KBM-7 (cell line): ENCODE data around the gene ABCA3.
A peak's percentile ranks its signal among the peaks of the same experiment; 100 is the strongest.

Experiments used
- DNase-seq: peaks from one replicate; pipeline ENCODE4 v3.0.0-alpha.2; 2015
- in situ Hi-C: fragments of 300-500 bp; cut with MboI; formaldehyde crosslinking; loops from 2 replicates; pipeline ENCODE4 v1.14.3; 2020; ENCODE audit warnings: low sequenced_read_pairs, low pct_unique_long_range_greater_than_20kb, mixed read lengths

The ABCA3 gene

DNA sequence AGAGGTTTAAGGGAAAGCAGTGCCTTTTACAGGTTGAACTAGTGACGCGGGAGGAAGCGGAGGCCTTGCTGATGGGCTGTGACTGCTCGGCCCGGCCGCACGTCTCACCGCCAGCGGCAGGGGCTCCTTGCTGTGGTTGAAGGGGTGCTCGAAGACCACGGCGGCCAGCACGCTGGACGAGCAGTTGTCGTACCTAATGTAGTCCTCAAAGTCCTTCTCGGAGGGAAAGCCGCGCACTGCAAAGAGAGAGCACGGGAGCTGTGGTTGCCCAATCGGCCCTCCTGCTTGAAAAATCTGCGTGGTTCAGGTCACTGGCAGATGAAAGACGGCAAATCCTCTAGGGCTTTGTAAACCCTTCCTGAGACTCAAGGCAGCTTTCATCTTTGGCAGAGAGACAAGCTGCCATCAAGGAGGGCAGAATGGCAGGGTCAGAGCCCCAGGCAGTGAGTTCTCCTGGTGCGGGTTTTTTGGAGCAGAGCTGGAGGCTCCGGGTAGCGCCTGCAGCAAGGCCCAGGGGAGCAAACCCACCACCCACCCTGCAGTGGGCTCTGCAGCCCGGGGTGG, 16.1 kb downstream of the ABCA3 start:
- no peak for DNase-seq
- in situ Hi-C loops = no loop called here

- DNase-seq = no peak
- in situ Hi-C loops = no loop called here
Observed at GRCh38 chr16:2323701-2324100, 16.8 kb downstream of the ABCA3 start.

DNA sequence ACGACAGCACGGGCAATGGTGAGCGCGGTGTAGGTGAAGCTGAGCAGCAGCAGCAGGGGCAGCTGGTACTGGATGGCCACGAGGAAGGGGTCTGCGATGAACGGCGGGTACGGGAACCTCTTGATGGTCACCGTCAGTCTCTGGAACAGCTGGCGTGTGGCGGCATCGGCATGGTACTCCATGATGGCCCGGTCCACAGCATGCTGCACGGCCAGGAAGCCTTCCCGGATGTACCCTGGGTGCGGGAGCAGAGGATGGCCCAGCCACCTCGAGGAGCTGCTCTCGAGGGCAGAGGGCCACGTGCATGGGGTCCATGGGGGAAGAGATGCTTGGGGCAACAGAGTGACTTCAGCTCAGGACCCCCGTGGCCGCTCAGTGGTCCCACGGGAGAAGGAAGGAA, 20.9 kb downstream of the ABCA3 start:
- in situ Hi-C loops = no loop called here
- DNase-seq = no peak

- in situ Hi-C loops = no loop called here
- no peak for DNase-seq
Observed at GRCh38 chr16:2317231-2318020, 23.1 kb downstream of the ABCA3 start.

DNA sequence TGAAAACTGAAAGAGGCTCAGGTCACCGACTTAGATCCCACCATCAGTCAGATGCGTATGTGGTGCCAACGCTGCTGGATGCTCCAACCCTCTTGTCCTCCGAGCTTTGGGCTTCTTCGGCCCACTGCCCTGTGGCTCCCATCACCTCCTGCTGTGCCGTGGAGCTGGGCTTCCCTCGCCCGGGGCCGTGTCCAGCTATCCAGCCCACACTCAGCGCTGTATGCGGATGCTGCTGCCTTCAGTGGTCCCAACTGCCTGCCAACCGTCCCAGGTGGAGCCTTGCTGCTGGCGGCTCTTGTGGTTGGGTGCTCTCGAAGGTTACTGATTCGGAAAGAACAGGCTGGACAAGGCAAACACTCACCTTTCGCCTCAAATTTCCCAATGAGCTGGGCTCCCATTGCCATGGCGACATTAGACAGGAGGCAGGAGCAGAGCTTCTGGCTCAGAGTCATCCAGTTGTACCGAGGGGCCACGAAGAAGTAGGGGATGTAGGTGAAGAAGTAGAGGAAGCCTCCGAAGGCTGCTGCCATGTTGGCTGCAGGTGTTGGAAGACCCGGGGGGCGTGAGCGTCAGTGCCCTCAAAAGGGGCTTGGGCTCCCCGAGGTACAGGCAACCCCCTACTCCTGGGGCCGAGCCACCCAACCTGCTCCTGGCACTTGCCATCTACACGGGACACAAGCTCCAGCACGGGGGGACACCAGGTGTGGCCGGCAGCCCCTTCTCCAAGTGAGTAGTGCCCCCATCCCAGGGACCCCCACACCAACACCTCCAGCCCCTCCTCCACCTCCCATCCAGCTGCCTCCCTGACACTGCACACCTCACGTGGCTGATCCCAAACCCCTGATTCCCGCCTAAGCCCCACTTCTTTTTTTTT, 32.2 kb downstream of the ABCA3 start:
- no peak for DNase-seq
- in situ Hi-C loops = no loop called here

DNA sequence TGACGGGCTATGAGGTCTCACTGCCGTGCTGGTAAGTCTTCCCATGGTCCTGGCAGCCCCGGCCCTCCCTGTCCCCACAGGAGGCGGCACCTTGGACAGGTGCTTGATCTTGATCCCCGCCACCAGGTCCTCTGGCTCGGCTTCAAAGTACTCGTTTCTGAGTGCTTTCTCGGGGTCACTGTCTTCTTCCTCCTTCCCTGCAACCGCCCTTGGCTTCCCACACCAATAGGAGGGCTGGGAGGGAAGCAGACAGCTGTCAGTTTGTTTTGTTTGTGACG, 40.7 kb downstream of the ABCA3 start:
- in situ Hi-C loops = loop anchor here (25.0 kb wide), 1 partner anchor 362 kb away; no protein-coding TSS in a partner anchor

GRCh38 chr16:2299121-2299914, 41.2 kb downstream of the ABCA3 start:
- in situ Hi-C loops = loop anchor here (25.0 kb wide), 1 partner anchor 363 kb away; no protein-coding TSS in a partner anchor
- DNase-seq = no peak

More for the DNA sequence above, 40.7 kb downstream of the ABCA3 start:
- DNase-seq = no peak

DNA sequence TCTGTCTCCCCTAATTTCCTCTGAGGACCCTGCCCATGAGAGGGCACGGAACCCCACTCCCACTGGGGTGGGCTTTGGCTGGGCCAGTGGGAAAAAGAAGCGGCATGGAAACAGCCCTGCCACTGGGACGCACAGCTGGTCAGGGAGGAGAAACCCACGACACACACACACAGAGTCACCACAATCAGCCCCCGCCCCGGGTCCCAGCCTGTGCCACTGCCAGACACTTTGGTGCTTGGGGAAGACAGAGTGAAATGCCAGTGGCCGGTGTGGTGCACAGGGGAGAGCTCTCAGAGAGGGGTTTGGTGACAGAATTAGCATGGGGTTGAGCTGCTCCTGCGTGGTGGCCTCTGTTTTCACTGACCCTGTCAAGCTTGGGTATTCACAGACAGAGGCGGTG, 41.9 kb downstream of the ABCA3 start:
- DNase-seq = no peak
- in situ Hi-C loops = loop anchor here (25.0 kb wide), 1 partner anchor 364 kb away; no protein-coding TSS in a partner anchor

DNA sequence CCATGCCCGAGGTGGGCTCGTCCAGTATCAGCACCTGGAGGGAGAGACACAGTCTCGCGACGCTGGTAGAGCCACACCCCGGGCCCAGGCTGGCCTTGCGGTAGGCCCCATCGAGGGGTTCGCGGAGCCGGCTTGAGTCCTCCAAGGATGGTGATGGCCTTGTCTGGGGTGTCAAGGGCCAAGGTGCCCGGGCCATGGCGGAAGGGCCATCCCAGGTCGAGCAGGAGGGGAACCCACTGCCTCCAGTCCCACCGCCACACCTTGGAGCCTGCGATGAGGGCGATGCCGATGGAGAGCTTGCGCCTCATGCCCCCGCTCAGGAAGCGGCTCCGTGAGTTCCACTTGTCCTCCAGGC, 43.0 kb downstream of the ABCA3 start:
- no peak for DNase-seq
- in situ Hi-C loops = loop anchor here (25.0 kb wide), 1 partner anchor 365 kb away; no protein-coding TSS in a partner anchor

DNA sequence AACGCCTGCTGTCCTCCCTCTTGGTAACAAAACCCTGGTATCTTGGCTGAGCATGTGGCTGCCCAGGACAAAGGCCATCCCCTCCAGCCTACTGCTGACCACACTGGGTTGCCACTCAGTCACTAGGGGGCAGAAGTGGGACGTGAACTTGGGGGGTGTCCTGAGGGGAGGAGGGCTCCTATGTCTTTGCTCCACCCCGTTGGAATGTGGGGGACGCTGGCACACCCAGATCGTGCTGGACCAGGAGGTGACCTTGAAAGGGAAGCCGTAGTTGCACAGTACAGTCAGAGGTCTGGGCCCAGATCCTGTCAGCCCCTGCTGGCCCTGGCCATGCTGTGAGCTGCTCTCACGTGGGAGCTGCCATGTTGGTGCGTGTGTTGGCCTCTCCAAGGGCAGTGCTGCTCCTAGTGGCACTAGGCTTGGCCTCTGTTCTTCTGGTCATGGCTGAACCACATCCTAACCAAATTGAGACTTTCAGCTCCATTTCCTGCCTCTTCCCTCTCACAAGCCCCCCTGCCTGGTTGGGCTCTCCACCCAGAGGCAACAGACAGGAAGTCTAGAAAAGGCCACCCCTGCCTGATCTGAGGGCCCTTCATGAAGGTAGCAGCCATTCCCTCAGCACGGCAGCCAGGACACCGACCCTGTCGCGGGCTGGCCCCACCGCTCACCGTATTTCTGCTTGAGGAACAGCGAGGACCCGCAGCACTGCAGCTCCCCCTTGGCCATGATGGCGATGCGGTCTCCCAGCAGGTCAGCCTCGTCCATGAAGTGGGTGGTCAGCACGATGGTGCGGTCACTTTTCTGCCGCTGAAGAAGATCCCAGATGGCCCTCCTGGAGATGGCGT, 43.6 kb downstream of the ABCA3 start:
- in situ Hi-C loops = loop anchor here (25.0 kb wide), 1 partner anchor 365 kb away; no protein-coding TSS in a partner anchor

GRCh38 chr16:2295056-2295798, 45.3 kb downstream of the ABCA3 start:
- in situ Hi-C loops = loop anchor here (25.0 kb wide), 1 partner anchor 367 kb away; no protein-coding TSS in a partner anchor
- DNase-seq = no peak

More for the DNA sequence above, 43.6 kb downstream of the ABCA3 start:
- DNase-seq = peak; percentile 22

- in situ Hi-C loops = loop anchor here (25.0 kb wide), 1 partner anchor 370 kb away; no protein-coding TSS in a partner anchor
- DNase-seq = no peak
Observed at GRCh38 chr16:2292221-2292620, 48.3 kb downstream of the ABCA3 start.

DNA sequence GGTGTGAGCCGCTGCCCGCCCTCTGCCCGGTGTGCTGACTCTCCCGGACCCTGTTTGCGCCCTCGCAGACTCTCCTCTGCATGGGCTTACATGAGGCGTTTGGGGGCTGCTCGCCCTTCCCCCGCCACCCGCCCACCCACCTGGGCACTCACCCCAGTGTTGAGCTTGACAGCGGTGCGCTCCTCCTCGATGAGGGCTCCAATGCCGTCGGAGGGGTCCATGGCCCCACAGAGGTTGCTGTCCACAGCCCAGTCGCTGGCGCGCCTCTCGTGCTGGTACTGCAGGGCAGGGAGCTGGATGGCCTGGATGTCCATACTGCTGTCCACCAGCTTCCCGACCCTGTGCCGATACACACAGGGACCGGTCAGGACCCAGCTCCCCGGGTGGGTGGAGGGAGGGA, 51.2 kb downstream of the ABCA3 start:
- in situ Hi-C loops = loop anchor here (25.0 kb wide), 1 partner anchor 373 kb away; no protein-coding TSS in a partner anchor
- no peak for DNase-seq

- peak; percentile 50 for DNase-seq
- in situ Hi-C loops = loop anchor here (25.0 kb wide), 1 partner anchor 374 kb away; no protein-coding TSS in a partner anchor
Observed at GRCh38 chr16:2288726-2289125, 51.8 kb downstream of the ABCA3 start.

DNA sequence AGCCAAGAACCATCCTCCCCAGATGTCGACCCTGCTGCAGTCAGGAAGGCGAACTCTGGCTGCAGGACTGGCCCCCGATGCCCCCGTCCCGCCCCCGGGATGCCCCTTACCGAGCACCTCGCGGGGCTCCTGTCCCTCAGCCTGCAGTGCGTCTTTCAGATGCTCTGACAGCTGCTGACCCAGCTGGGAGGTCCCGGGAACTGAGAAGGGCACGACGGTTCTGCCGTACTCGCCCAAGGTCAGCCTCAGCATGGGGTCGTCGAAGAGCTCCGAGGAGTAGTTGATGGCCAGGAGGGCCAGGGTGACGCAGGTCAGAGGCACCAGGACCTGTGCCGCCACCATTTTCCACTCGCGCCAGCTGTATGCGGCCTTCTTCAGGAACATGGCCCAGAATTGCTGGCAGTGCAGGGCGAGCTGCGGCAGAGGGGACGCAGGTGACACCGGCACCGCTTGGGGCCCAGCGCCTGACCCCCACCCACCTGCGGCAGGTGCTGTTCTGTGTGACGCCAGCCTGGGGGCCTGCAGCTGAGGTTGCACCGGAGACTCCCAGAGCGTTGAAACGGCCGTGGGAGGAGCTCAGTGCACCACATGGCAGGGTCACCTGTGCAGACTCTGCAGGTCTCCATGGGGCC, 52.5 kb downstream of the ABCA3 start:
- DNase-seq = no peak
- in situ Hi-C loops = loop anchor here (25.0 kb wide), 1 partner anchor 374 kb away; no protein-coding TSS in a partner anchor

- in situ Hi-C loops = loop anchor here (25.0 kb wide), 1 partner anchor 376 kb away; no protein-coding TSS in a partner anchor
- no peak for DNase-seq
Observed at GRCh38 chr16:2286550-2286949, 54.0 kb downstream of the ABCA3 start.

GRCh38 chr16:2285731-2286191, 54.8 kb downstream of the ABCA3 start:
- no peak for DNase-seq
- in situ Hi-C loops = loop anchor here (25.0 kb wide), 1 partner anchor 377 kb away; no protein-coding TSS in a partner anchor
